Gastroesophageal sphincter (tissue), 4 donors: ENCODE measurements around the gene TBPL2. TPM values are rescaled to one million over a fixed set of nuclear protein-coding genes. Genes with fewer than 3 reads are reported as not detected.
A peak's percentile ranks its signal among the peaks of the same experiment; 100 is the strongest.

Source experiments
- ATAC-seq: fragments of 150-250 bp; one replicate; pipeline ENCODE4 v1.9.1; 2016; ENCODE audit warnings: mild to moderate bottlenecking, moderate library complexity
- H3K27ac ChIP-seq, 4 donors: fragments of 200-600 bp; sonication (generic) in 3 of 4; 1 replicate in 3 of 4; 2 replicates in 1 of 4; pipeline ENCODE4 v1.5.1; 2016 to 2019
- H3K27me3 ChIP-seq: fragments of 200-600 bp; sonication (generic); one replicate; pipeline ENCODE4 v1.5.1; 2019
- H3K36me3 ChIP-seq, 2 donors: fragments of 200-600 bp; sonication (generic); one replicate each; pipeline ENCODE4 v1.5.1; 2019; ENCODE audit warnings: control low read depth in 1 of 2
- H3K4me1 ChIP-seq, 3 donors: fragments of 200-600 bp; sonication (generic); 1 replicate in 2 of 3; 2 replicates in 1 of 3; pipeline ENCODE4 v1.5.1; 2016 to 2019; ENCODE audit warnings: control low read depth in 2 of 3
- H3K4me3 ChIP-seq, 2 donors: fragments of 200-600 bp; sonication (generic); one replicate each; pipeline ENCODE4 v1.5.1; 2019; ENCODE audit warnings: mild to moderate bottlenecking in 1 of 2, moderate library complexity in 1 of 2
- H3K9me3 ChIP-seq, 3 donors: fragments of 200-600 bp; sonication (generic); one replicate each; pipeline ENCODE4 v1.5.1; 2017 to 2019; ENCODE audit warnings: control low read depth in 2 of 3
- CTCF ChIP-seq, 4 experiments: fragments of 200-600 bp in 2 of 4; fragments of 450-650 bp in 2 of 4; sonication (generic) in 1 of 4; IDR thresholded peaks; one replicate each; pipeline ENCODE4 v1.5.1; 2017 to 2019; ENCODE audit warnings: antibody characterized with exemption in 4 of 4, mild to moderate bottlenecking in 2 of 4, moderate library complexity in 2 of 4
- EP300 ChIP-seq: sonication (generic); formaldehyde crosslinking; IDR thresholded peaks from one replicate; pipeline ENCODE4 v1.6.1; 2017; ENCODE audit warnings: antibody characterized with exemption, mild to moderate bottlenecking
- POLR2A ChIP-seq, 2 donors: fragments of 450-650 bp; IDR thresholded peaks; one replicate each; pipeline ENCODE4 v1.6.1; 2017; ENCODE audit warnings: antibody characterized with exemption in 2 of 2, mild to moderate bottlenecking in 2 of 2, moderate library complexity in 1 of 2
- POLR2AphosphoS5 ChIP-seq: sonication (generic); formaldehyde crosslinking; IDR thresholded peaks from one replicate; pipeline ENCODE4 v1.6.1; 2017; ENCODE audit warnings: antibody characterized with exemption
- WGBS, 2 donors: methylation state at CpG; one replicate each; pipeline ENCODE4 v1.1.5; 2018; ENCODE audit warnings: low coverage in 1 of 2; 5-methylcytosine and 5-hydroxymethylcytosine counted together
- total RNA-seq, 4 donors: library from RNA; depleted of rRNA; stranded (reverse); fragments of >200 nt; gene quantifications; one replicate each; pipeline ENCODE4 v1.1.0, GENCODE V29; 2016

Gene TBPL2
- total RNA-seq, 4 donors from 2014 or later, result not detected

- 50 to 52% methylated on average over 6 of the region's 6 CpGs for whole genome bisulfite sequencing, 2 donors
- no peak overlapping the region for H3K27ac ChIP-seq
- no peak for TF ChIP-seq EP300
- no peak for TF ChIP-seq POLR2AphosphoS5
- no peak for TF ChIP-seq CTCF (IDR thresholded peaks at IDR 0.05)
- no peak for TF ChIP-seq POLR2A (IDR thresholded peaks at IDR 0.05)
- no peak for ATAC-seq
- no peaks in the 10 kb centered on the region for H3K9me3 ChIP-seq
- H3K4me1 ChIP-seq, result no peaks in the 10 kb centered on the region
- H3K4me3 ChIP-seq, result no peak overlapping the region
- H3K36me3 ChIP-seq, result no peaks in the 10 kb centered on the region
- H3K27me3 ChIP-seq, result peaks cover 14% of the 10 kb centered on the region
Observed at GRCh38 chr14:55418411-55418810, 22.0 kb downstream of the TBPL2 start.

GRCh38 chr14:55417955-55418354, 22.5 kb downstream of the TBPL2 start:
- Histone ChIP-seq H3K27me3 (peaks cover 14% of the 10 kb centered on the region), H3K9me3 (no peaks in the 10 kb centered on the region), H3K4me3 (no peak overlapping the region), H3K36me3 (no peaks in the 10 kb centered on the region), H3K4me1 (no peaks in the 10 kb centered on the region), H3K27ac (no peak overlapping the region)
- TF ChIP-seq CTCF (IDR thresholded peaks at IDR 0.05) (no peak), POLR2A (IDR thresholded peaks at IDR 0.05) (no peak), EP300 (no peak), POLR2AphosphoS5 (no peak)
- ATAC-seq, result no peak

- TF ChIP-seq POLR2AphosphoS5, result no peak
- no peak for TF ChIP-seq POLR2A (IDR thresholded peaks at IDR 0.05)
- H3K27ac ChIP-seq, result no peak overlapping the region
- no peak for ATAC-seq
- 34 to 49% methylated on average over 4 to 5 of the region's 5 CpGs for WGBS, 2 donors
- H3K4me1 ChIP-seq, result peaks cover 0 to 8% (median 0%) of the 10 kb centered on the region in 3 donors
- peaks cover 14% of the 10 kb centered on the region for H3K27me3 ChIP-seq
- H3K36me3 ChIP-seq, result no peaks in the 10 kb centered on the region
- H3K9me3 ChIP-seq, result no peaks in the 10 kb centered on the region
- H3K4me3 ChIP-seq, result no peak overlapping the region
Observed at GRCh38 chr14:55416866-55417265, 23.6 kb downstream of the TBPL2 start.

GRCh38 chr14:55414551-55414950, 25.9 kb downstream of the TBPL2 start:
- H3K9me3 ChIP-seq, result no peaks in the 10 kb centered on the region
- no peak overlapping the region for H3K4me3 ChIP-seq
- no peak for ATAC-seq
- no peak overlapping the region for H3K27ac ChIP-seq
- TF ChIP-seq POLR2A (IDR thresholded peaks at IDR 0.05), result no peak
- TF ChIP-seq EP300, result no peak
- no peak for TF ChIP-seq POLR2AphosphoS5
- TF ChIP-seq CTCF (IDR thresholded peaks at IDR 0.05), result no peak
- H3K27me3 ChIP-seq, result peaks cover 14% of the 10 kb centered on the region
- no peaks in the 10 kb centered on the region for H3K36me3 ChIP-seq
- H3K4me1 ChIP-seq, result peaks cover 4 to 25% (median 11%) of the 10 kb centered on the region in 3 donors
- 75 to 76% methylated on average over 3 of the region's 3 CpGs for WGBS, 2 donors

GRCh38 chr14:55412676-55413075, 27.7 kb downstream of the TBPL2 start:
- H3K9me3 ChIP-seq, result no peaks in the 10 kb centered on the region
- H3K36me3 ChIP-seq, result no peaks in the 10 kb centered on the region
- TF ChIP-seq POLR2AphosphoS5 (no peak), EP300 (no peak), CTCF (IDR thresholded peaks at IDR 0.05) (no peak), POLR2A (IDR thresholded peaks at IDR 0.05) (no peak)
- no peak for ATAC-seq
- H3K4me3 ChIP-seq, result peak overlapping the region in 1 of 2 donors; percentile 84
- peak overlapping the region in 1 of 4 donors; percentile 86 for H3K27ac ChIP-seq
- peaks cover 14% of the 10 kb centered on the region for H3K27me3 ChIP-seq
- H3K4me1 ChIP-seq, result peaks cover 4 to 34% (median 12%) of the 10 kb centered on the region in 3 donors
- 48 to 56% methylated on average over 5 of the region's 5 CpGs for WGBS, 2 donors
